GM19467 (cell line): ENCODE results near the gene DPP3.
"Not testable (repeated sequence)": the region's sequence is repeated elsewhere in the genome, so short reads cannot be mapped to it uniquely, and the experiment has no call there.

Source experiments
- ATAC-seq: cut with Tn5 transposase; IDR thresholded peaks from one replicate; pipeline ENCODE4 v1.9.1; 2021; ENCODE audit warnings: mild to moderate bottlenecking, moderate library complexity; ENCODE audit not compliant: unreplicated experiment

DPP3 gene, protein sequence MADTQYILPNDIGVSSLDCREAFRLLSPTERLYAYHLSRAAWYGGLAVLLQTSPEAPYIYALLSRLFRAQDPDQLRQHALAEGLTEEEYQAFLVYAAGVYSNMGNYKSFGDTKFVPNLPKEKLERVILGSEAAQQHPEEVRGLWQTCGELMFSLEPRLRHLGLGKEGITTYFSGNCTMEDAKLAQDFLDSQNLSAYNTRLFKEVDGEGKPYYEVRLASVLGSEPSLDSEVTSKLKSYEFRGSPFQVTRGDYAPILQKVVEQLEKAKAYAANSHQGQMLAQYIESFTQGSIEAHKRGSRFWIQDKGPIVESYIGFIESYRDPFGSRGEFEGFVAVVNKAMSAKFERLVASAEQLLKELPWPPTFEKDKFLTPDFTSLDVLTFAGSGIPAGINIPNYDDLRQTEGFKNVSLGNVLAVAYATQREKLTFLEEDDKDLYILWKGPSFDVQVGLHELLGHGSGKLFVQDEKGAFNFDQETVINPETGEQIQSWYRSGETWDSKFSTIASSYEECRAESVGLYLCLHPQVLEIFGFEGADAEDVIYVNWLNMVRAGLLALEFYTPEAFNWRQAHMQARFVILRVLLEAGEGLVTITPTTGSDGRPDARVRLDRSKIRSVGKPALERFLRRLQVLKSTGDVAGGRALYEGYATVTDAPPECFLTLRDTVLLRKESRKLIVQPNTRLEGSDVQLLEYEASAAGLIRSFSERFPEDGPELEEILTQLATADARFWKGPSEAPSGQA

DNA sequence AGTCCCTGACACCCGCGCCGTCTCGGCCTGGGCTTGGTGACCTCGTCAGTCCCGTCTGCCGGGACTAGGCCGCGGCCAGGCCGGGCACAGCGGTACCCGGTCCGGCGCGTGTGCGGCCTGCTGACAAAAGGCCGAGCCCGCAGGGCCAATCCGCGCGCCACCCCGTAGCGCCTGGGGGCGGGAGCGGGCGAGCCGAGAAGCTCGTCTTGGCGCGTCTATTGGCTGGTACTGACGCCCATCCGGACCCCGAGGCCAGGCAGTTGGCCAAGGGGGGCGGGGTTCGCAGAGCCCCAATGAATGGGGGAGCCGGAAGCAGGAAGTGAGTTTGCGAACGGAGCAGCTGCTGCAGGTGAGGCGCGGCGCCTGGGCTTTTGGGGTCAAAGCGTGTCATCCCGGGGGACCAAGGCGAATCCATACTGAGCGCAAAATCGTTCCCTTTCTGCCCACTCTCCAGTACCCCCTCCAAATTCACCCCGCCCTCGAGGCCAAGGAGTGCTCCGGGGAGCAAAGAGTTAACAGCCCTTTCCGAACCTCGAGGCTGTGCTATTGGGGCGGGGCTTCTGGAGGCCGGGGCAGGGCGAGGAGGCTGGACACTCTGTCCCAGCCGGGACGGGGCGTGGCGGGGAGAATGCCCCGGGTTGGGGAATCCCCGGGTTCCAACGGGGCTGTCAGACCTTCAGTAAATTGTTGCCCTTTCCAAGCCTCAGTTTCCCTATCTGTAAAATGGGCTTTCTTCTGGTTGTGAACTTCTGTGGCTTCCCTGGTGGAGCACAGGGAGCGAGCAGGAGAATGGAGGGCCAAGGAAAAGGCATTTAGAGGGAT lies at the start of gene DPP3:
Gene DPP3, plus strand, starts transcription at position 318 of the 822 bp plus-strand sequence. CDS start 1,767 bp downstream, outside the sequence.
- ATAC-seq: peak; percentile 91

DNA sequence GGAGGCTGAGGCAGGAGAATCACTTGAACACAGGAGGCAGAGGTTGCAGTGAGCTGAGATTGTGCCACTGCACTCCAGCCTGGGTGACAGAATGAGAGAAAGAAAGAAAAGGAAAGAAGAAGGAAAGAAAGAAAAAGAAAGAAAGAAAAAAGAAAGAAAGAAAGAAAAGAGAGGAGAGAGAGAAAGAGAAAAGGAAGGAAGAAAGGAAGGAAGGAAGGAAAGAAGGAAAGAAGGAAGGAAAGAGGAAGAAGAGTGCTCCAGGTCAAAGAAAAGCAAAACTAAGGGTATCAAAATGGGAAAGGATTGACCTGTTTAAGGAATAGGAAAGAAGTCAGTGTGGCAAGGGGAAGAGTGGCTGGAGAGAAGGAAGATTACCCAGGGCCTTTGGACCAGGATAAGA lies 48.9 kb upstream of the DPP3 start:
- not testable (repeated sequence) for ATAC-seq

DNA sequence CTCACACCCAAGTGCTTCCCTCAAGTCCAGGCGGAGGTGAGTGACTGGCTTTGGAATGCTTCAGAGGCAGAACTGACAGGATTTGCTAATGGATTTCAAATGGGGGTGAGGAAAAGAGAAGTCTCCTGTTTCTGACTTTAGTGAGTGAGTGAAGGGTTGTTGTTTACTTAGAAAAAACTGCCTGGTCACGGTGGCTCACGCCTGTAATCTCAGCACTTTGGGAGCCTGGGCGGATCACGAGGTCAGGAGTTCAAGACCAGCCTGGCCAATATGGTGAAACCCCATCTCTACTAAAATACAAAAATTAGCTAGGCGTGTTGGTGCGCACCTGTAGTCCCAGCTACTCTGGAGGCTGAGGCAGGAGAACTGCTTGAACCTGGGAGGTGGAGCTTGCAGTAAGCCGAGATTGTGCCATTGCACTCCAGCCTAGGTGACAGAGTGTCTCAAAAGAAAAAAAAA lies 48.3 kb upstream of the DPP3 start:
- ATAC-seq: not testable (repeated sequence)

DNA sequence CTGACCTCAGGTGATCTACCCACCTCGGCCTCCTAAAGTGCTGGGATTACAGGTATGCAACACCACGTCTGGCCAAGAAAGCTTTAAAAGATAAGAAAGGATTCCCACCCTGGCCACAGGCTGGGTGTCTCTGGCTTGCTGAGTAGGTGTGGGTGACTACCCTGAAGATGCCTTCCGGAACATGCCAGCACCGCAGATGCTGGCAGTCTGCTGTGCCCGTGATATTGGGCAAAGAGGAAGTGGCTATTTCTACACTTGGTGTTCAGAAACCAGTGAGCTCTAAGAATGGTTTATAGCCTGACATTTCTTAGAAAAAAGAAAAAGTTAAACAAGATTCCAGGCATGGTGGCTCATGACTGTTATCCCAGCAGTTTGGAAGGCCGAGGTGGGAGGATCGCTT lies 47.6 kb upstream of the DPP3 start:
- ATAC-seq: no peak

DNA sequence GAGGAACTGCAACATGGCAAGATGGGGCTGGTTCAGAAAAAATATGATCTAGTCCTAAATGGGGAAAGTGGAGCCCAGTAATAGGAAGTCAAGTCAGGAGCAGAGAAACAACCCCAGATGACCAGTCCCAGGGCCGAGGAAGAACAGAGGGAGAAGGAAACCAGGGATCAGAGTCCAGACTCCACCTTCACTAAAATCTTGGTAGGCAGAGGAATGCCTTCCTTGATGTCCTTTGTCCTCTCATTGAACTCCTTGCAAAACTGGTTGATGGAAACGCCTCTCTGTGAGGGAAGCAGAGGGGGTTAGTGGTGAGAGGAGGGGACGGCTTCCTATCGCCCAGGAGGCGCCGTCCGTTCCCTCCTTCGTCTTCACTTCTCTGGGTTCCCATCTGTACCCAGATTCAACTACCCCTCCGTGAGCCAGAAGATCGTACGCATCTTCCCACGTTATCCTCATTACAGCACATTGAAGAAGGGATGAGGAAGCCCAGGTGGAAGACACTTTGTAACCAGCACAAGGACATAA lies 42.2 kb upstream of the DPP3 start:
- ATAC-seq: no peak

DNA sequence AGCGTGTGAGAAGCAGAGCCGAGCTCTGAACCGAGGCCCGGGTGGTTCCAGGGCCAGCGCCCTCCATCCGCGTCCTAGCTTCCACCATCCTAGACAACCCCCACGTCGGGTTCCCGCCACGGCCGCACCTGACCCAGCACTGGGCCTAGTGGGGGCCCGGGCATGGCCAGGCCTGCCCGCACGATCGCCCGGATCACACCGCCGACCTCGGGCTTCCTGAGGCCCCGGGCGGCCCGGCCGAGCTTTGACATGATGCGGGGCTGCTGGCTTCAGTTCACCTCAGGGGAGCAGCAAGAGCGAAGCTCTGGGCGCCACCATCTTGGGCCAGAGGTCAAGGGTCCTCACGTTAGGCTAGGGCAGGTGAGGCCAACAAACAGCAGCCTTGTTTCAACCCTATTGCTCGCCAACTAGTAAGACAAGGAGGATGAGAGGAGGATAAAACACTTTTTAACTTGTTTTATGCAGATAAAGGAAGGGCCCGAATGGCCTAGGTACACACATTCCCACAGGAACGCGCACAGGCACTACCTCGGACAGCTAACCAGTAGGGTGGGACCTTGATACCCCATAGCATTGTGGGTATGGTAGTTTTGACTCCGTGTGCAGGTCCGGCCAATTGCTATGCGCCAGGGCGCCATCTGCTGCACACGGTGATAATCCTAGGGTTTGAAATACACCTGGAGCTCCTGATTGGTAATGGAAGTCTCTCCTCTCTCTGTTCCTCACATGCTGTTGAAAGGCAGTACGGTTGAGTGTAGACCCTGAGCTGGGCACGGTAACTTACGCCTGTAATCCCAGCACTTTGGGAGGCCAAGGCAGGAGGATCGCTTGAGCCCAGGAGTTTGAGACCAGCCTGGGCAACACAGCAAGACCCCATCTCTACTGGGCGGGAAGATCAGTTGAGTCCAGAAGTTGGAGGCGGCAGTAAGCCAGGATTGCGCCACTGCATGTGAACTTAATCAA lies 41.4 kb upstream of the DPP3 start, which contains the start of gene MRPL11:
Gene MRPL11, minus strand, starts transcription at position 345 of the 963 bp plus-strand sequence. Its CDS starts 94 bp downstream, at position 251.
- ATAC-seq: peak; percentile 86

DNA sequence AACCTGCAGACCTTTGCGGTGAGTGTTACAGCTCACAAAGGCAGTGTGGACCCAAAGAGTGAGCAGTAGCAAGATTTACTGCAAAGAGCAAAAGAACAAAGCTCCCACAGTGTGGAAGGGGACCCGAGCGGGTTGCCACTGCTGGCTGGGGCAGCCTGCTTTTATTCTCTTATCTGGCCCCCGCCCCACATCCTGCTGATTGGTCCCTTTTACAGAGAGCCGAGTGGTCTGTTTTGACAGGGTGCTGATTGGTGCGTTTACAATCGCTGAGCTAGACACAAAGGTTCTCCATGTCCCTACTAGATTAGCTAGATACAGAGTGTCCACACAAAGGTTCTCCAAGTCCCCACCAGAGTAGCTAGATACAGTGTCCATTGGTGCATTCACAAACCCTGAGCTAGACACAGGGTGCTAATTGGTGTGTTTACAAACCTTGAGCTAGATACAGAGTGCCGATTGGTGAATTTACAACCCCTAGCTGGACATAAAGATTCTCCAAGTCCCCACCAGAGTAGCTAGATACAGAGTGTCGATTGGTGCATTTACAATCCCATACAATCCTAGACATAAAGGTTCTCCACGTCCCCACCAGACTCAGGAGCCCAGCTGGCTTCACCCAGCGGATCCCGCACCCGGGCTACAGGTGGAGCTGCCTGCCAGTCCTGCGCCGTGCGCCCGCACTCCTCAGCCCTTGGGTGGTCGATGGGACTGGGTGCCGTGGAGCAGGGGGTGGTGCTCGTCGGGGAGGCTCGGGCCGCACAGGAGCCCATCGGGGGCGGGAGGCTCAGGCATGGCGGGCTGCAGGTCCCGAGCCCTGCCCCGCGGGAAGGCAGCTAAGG lies 39.9 kb upstream of the DPP3 start:
- ATAC-seq: not testable (repeated sequence)

DNA sequence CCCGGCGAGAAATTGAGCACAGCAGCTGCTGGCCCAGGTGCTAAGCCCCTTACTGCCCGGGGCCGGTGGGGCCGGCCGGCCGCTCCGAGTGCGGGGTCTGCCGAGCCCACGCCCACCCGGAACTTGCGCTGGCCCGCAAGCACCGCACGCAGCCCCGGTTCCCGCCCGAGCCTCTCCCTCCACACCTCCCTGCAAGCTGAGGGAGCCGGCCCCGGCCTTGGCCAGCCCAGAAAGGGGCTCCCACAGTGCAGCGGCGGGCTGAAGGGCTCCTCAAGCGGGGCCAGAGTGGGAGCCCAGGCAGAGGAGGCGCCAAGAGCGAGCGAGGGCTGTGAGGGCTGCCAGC lies 39.3 kb upstream of the DPP3 start:
- ATAC-seq: not testable (repeated sequence)

DNA sequence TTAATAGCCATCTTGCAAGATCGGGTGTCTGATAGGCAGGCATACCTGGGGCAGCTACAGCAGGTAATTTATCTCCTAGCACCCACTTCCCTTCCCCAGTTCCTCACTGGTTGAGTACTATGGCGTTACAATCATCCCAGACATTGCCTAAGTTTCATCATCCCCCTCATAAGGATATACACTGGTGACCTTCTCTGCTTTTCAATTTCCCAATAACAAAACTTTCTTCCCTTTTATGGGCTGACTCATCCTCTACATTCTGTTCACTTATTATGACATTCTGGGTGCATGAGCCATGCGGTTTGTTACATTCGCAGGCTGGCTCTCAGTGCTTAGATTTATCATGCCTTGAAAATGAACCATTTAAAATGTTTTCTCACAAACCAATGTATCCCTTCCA lies 36.6 kb upstream of the DPP3 start:
- no peak for ATAC-seq

DNA sequence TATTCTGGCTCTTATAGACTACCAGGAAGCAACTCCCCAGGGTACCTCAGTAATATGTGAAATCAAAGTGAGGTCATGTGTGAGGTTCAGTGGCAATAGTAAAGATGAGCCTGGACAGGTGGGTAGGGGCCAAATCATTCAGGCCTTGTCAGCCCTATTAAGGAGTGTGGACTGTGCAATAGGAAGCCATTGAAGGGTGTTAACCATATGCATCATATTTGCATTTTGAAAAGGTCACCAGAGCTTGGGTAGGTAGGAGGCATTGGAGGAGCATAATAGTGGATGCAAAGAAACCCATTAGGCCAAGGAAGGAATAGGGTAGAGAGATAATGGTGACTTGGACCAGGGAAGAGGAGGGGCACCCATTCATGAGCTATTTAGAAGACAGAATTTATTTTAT lies 33.2 kb upstream of the DPP3 start:
- ATAC-seq: no peak

DNA sequence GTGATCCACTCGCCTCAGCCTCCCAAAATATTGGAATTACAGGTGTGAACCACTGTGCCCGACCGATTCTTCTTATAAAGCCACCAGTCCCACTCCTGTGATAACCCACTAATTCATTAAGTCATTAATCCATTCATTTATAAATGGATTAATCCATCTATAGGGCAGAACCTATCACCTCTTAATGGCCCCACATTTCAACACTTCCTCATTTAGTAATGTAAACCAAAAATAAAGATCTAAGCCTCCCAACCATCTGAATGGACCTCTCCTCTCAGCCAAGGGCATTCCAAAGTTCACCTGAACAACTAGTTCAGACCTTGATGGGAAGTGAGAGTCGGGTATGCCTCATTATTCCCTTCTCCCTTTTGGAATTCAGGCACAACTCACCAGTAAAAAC lies 31.7 kb upstream of the DPP3 start:
- no peak for ATAC-seq

DNA sequence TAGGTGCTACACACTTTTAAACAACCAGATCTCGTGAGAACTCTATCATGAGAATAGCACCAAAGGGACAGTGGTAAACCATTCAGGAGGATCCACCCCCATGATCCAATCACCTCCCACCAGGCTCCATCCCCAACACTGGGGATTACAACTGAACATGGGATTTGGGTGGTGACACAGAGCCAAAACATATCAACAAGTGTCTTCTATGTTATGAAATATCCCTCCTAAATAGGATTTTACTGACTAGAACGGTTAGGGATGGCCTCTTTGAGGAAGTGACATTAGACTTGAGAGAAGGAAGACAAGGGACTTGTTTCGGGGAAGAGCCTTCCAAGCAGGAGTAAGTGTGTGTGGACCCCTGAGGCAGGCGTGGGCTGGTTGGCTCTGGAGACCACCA lies 29.7 kb upstream of the DPP3 start:
- ATAC-seq: no peak

DNA sequence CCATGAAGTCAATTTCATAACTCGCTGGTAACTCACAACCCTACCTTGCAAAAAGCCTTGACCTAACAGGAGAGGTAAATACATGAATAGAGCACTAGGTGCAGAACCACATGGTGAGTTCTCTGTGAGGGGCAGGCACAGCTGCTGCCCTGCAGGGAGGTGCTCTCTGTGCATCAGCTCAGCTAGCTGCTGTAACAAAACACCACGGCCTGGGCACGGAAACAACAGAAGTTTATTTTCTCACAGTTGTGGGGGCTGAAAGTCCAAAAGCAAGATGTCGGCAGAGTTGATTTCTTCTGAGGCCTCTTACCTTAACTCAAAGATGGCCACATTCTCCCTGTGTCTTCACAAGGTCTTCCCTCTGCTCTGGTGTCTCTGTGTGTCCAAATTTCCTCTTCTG lies 28.6 kb upstream of the DPP3 start:
- no peak for ATAC-seq

DNA sequence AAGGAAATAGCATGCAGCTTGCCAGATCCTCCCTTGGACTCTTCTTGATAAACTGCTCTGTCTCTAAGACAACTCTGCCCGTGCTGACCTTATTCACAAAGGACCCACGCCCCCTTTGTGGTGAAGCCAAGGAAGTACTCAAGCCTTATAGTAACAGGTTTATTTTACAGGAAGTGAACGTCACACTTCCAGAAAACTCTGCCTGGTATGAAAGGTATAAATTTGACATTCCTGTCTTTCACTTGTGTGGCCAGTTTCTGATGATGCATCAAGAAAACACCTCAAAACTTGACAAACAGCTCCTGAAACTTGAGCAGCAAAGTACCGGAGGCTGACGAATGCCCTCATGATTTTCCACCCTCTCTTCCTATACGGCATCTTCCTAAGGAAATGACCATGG lies 26.0 kb upstream of the DPP3 start:
- no peak for ATAC-seq

DNA sequence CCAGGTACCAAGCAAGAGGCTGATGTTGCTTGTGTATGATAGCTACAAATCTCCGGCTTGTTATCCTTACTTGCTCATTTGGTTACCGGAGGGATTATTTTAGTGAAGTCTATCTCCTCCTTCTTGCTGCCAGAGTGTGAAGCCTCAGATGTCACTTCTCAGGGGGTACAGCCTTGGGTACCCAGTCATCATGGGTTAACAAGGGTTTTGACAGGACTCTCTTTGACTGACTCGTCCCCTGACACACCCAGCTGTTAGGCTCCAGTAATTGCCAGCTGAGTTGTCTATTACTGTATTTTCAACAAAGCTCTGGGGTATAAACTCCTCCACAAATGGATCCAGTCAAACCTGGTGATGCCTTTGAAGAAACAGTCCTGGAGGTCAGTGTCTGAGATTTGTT lies 25.4 kb upstream of the DPP3 start:
- no peak for ATAC-seq

DNA sequence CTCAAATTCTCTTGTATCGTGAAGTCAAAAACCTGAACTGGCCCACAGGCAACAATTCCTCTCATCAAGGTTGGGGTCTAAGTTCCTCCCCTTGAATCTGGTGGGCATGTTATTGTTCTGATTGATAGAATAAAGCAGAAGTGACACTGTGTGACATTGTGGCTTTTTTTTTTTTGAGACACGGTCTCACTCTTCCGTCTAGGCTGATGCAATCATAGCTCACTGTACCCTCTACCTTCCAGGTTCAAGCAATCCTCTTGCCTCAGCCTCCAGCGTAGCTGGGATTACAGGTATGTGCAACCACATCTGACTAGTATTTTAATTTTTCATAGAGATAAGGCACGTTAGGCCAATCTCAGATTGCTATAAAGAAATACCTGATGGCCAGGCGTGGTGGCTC lies 22.4 kb upstream of the DPP3 start:
- ATAC-seq: no peak

DNA sequence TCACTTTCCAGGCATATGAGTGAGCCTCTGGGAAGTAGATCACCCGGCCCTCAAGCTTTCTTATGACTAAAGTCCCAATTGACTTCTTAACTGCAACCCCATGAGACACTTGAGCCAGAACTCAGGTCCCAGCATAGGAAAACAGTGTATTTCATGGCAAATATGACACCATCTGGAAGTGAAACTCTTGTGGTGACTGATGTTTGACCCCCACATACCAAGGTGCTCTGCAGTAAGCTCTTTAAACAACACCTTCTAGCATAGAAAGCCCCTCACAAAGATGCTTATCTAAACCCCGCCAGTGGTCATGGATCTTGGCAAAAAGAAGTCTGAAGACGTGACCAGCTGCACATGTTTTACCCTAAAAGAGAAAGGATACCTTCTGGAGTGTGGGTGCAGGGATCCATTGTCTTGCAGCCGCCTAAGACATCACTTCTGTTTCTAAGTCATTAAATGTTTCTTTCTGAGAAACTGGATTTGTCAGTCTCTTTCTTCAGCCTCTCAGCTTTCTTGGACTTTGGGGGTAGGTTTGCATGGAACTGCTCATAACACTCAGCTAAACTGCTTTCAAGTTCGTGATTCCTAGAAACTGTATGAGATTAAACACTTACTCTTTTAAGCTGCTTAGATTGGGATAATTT lies 21.0 kb upstream of the DPP3 start:
- no peak for ATAC-seq

DNA sequence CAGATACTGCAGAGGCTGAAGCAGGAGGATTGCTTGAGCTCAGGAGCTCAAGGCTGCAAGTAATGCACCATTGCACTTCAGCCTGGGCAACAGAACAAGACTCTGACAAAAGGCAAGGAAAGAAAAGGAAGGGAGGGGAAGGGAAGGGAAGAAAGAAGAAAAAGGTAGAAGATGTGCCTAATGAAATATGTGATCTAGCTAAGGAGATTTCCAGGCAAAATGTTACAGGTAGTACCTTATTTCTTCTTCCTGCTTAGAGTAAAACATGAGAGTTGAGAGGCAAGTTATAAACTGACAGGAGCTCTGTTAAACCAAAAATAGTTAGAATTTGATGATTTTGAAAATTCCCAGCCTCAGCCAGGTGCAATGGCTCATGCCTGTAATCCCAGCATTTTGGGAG lies 18.2 kb upstream of the DPP3 start:
- no peak for ATAC-seq

DNA sequence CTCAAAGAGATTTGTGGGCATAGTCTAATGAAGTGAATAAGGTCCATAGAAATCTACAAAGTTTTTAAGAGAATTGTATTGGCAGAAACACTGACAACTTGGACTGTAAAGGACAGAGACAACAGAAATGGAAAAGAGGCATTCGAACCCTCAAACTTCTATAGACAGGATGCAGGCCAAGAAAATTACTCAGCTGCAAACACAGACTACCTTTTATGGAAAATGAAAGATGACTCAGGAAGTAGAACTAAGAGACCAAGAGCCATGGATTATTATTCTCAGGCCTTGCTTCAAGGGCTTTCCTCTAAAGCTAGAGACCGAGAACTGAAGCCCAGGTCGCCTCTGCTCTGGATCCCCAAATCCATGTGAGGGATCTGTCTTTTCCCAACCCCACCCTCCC lies 17.3 kb upstream of the DPP3 start:
- ATAC-seq: no peak
